IMR-90 (cell line): Measurements from ENCODE around the gene TCHP. TPM values are rescaled to one million over a fixed set of nuclear protein-coding genes. Genes with fewer than 3 reads are reported as not detected.

Source experiments
- ATAC-seq: fragments of 200-7000 bp; cut with Tn5 transposase; 2 replicates; pipeline ENCODE4 v1.9.1; 2020; ENCODE audit warnings: low read depth, mild to moderate bottlenecking, moderate library complexity
- BruUV-seq: library from RNA; stranded (reverse); fragments of 400-500 nt; replicated peaks from 2 replicates; lab custom pipeline; 2021; lab: Mats Ljungman, UMichigan
- CTCF ChIA-PET: fragments of 300-600 bp; formaldehyde crosslinking; extraction: SDS; loops from one replicate; lab custom pipeline; 2021; ENCODE audit warnings: antibody characterized with exemption; lab: Yijun Ruan, JAX
- POLR2A ChIA-PET: fragments of 300-600 bp; sonication (Branson Sonifier 250); formaldehyde crosslinking; loops from one replicate; lab custom pipeline; 2022; ENCODE audit warnings: antibody characterized with exemption; ENCODE audit not compliant: unreplicated experiment; lab: Charles Lee
- DNase-seq: peaks from one replicate; pipeline ENCODE4 v3.0.0; 2013
- H2AFZ ChIP-seq: replicated peaks from 2 replicates; pipeline ENCODE3; 2013; ENCODE audit warnings: low read length, mild to moderate bottlenecking; ENCODE audit not compliant: poor library complexity
- H2AK5ac ChIP-seq: 2 replicates; pipeline ENCODE4 v1.6.1; 2013; ENCODE audit warnings: low read depth, low read length, inconsistent platforms
- H2AK9ac ChIP-seq: replicated peaks from 2 replicates; pipeline ENCODE3; 2013; ENCODE audit warnings: mild to moderate bottlenecking, low read depth, low read length, moderate library complexity; ENCODE audit not compliant: poor library complexity
- H2BK120ac ChIP-seq: 2 replicates; pipeline ENCODE4 v1.6.1; 2013; ENCODE audit warnings: low read depth, low read length, inconsistent platforms
- H2BK15ac ChIP-seq: 3 replicates; pipeline ENCODE4 v1.6.1; 2013; ENCODE audit warnings: low read depth, low read length, inconsistent platforms
- H2BK20ac ChIP-seq: 2 replicates; pipeline ENCODE4 v1.6.1; 2013; ENCODE audit warnings: low read depth, mild to moderate bottlenecking, inconsistent platforms, low read length, moderate library complexity
- H2BK5ac ChIP-seq: 2 replicates; pipeline ENCODE4 v1.6.1; 2013; ENCODE audit warnings: mild to moderate bottlenecking, low read depth, low read length, inconsistent platforms; ENCODE audit not compliant: poor library complexity, severe bottlenecking
- H3K14ac ChIP-seq: replicated peaks from 2 replicates; pipeline ENCODE4 v1.6.1; 2013; ENCODE audit warnings: low read depth, low read length, inconsistent platforms
- H3K18ac ChIP-seq: 2 replicates; pipeline ENCODE4 v1.6.1; 2013; ENCODE audit warnings: low read depth, low read length, control low read depth
- H3K23ac ChIP-seq: 2 replicates; pipeline ENCODE4 v1.6.1; 2013; ENCODE audit warnings: low read depth, low read length, inconsistent platforms
- H3K27ac ChIP-seq: 2 replicates; pipeline ENCODE4 v1.5.1; 2013; ENCODE audit warnings: mild to moderate bottlenecking, control low read depth, low read length; ENCODE audit not compliant: insufficient read depth
- H3K27me3 ChIP-seq: 2 replicates; pipeline ENCODE4 v1.6.1; 2013; ENCODE audit warnings: low read length; ENCODE audit not compliant: control insufficient read depth, insufficient read depth
- H3K36me3 ChIP-seq: 2 replicates; pipeline ENCODE4 v1.6.1; 2013; ENCODE audit warnings: low read length, mixed read lengths; ENCODE audit not compliant: control insufficient read depth, insufficient read depth
- H3K4ac ChIP-seq: 2 replicates; pipeline ENCODE4 v1.6.1; 2013; ENCODE audit warnings: low read depth, low read length, inconsistent platforms
- H3K4me1 ChIP-seq: 2 replicates; pipeline ENCODE4 v1.6.1; 2013; ENCODE audit warnings: low read length, mixed read lengths; ENCODE audit not compliant: control insufficient read depth, insufficient read depth
- H3K4me2 ChIP-seq: 2 replicates; pipeline ENCODE4 v1.6.1; 2013; ENCODE audit warnings: low read depth, mild to moderate bottlenecking, control low read depth, low read length, moderate library complexity
- H3K4me3 ChIP-seq: 2 replicates; pipeline ENCODE4 v1.5.1; 2013; ENCODE audit warnings: low read depth, mild to moderate bottlenecking, control low read depth, low read length, moderate library complexity; ENCODE audit not compliant: insufficient read depth
- H3K56ac ChIP-seq: 2 replicates; pipeline ENCODE4 v1.6.1; 2013; ENCODE audit warnings: low read length, inconsistent platforms; ENCODE audit not compliant: insufficient read depth; ENCODE audit errors: extremely low read depth
- H3K79me1 ChIP-seq, 2 experiments: 2 replicates each; pipeline ENCODE4 v1.6.1; 2013; ENCODE audit warnings: low read length in 2 of 2, inconsistent platforms in 1 of 2, low read depth in 1 of 2
- H3K9ac ChIP-seq: 2 replicates; pipeline ENCODE4 v1.6.1; 2013; ENCODE audit warnings: low read depth, low read length, control low read depth
- H3K9me1 ChIP-seq: 2 replicates; pipeline ENCODE4 v1.6.1; 2013; ENCODE audit warnings: low read length, inconsistent platforms; ENCODE audit not compliant: insufficient read depth
- H3K9me3 ChIP-seq: 2 replicates; pipeline ENCODE4 v1.6.1; 2013; ENCODE audit warnings: low read length; ENCODE audit not compliant: control insufficient read depth, insufficient read depth
- H4K20me1 ChIP-seq: 2 replicates; pipeline ENCODE4 v1.6.1; 2013; ENCODE audit warnings: low read length, inconsistent platforms; ENCODE audit not compliant: insufficient read depth
- H4K5ac ChIP-seq: 2 replicates; pipeline ENCODE4 v1.6.1; 2013; ENCODE audit warnings: mild to moderate bottlenecking, low read depth, low read length, control low read depth
- H4K8ac ChIP-seq, 2 experiments: 2 replicates each; pipeline ENCODE4 v1.6.1; 2013; ENCODE audit warnings: low read depth in 2 of 2, low read length in 2 of 2, control low read depth in 1 of 2, inconsistent platforms in 1 of 2
- H4K91ac ChIP-seq: 2 replicates; pipeline ENCODE4 v1.6.1; 2013; ENCODE audit warnings: low read depth, low read length, inconsistent platforms; ENCODE audit not compliant: insufficient read depth
- ELK1 ChIP-seq: fragments of 150-350 bp; IDR thresholded peaks from 2 replicates; pipeline ENCODE4 v1.6.1; 2016; ENCODE audit warnings: low read depth, mild to moderate bottlenecking, low read length, moderate library complexity, borderline replicate concordance
- FOS ChIP-seq: fragments of 150-350 bp; IDR thresholded peaks from 2 replicates; pipeline ENCODE4 v1.6.1; 2016; ENCODE audit warnings: low read depth, low read length
- MAFK ChIP-seq: IDR thresholded peaks from 2 replicates; pipeline ENCODE4 v1.6.1; 2012; ENCODE audit warnings: low read depth, low read length, improper control_type of control experiment
- MAZ ChIP-seq: IDR thresholded peaks from 2 replicates; pipeline ENCODE4 v1.6.1; 2012; ENCODE audit warnings: low read depth, mild to moderate bottlenecking, low read length, improper control_type of control experiment, moderate library complexity, borderline replicate concordance
- NFE2L2 ChIP-seq: fragments of 150-350 bp; IDR thresholded peaks from 2 replicates; pipeline ENCODE4 v1.6.1; 2016; ENCODE audit warnings: low read depth, mild to moderate bottlenecking, low read length
- RAD21 ChIP-seq: IDR thresholded peaks from 2 replicates; pipeline ENCODE4 v1.6.1; 2012; ENCODE audit warnings: low read length, improper control_type of control experiment
- RCOR1 ChIP-seq: IDR thresholded peaks from 2 replicates; pipeline ENCODE4 v1.6.1; 2012; ENCODE audit warnings: mild to moderate bottlenecking, low read length, improper control_type of control experiment; ENCODE audit not compliant: insufficient replicate concordance
- RFX5 ChIP-seq: IDR thresholded peaks from 2 replicates; pipeline ENCODE4 v1.8.0; 2012; ENCODE audit warnings: low read depth, mild to moderate bottlenecking, low read length, moderate library complexity
- SMC3 ChIP-seq: fragments of 150-350 bp; IDR thresholded peaks from 2 replicates; pipeline ENCODE4 v1.6.1; 2016; ENCODE audit warnings: low read depth, mild to moderate bottlenecking, antibody characterized with exemption, low read length, moderate library complexity
- USF2 ChIP-seq: fragments of 150-350 bp; IDR thresholded peaks from 2 replicates; pipeline ENCODE4 v1.6.1; 2017; ENCODE audit warnings: mild to moderate bottlenecking, antibody characterized with exemption, low read length, low read depth
- WGBS, 2 experiments: methylation state at CpG; one replicate each; pipeline versions ENCODE4 v1.1.5 to v1.1.7; 2013; ENCODE audit warnings: missing lambda C conversion rate in 2 of 2; ENCODE audit not compliant: insufficient read length in 1 of 2; ENCODE audit errors: extremely low coverage in 2 of 2; 5-methylcytosine and 5-hydroxymethylcytosine counted together
- dilution Hi-C: fragments of 300-500 bp; cut with HindIII; formaldehyde crosslinking; loops from one replicate; pipeline ENCODE4 v1.14.3; 2018; ENCODE audit warnings: low sequenced_read_pairs; ENCODE audit not compliant: unreplicated experiment
- in situ Hi-C: fragments of 300-500 bp; cut with MboI; formaldehyde crosslinking; loops from 3 replicates; pipeline ENCODE4 v1.14.3; 2019; ENCODE audit warnings: low sequenced_read_pairs, inconsistent platforms, mixed read lengths
- intact Hi-C: fragments of 100-400 bp; cut with micrococcal nuclease; formaldehyde crosslinking; loops from 2 replicates; pipeline ENCODE4 v1.10.0; 2022
- polyA plus RNA-seq, 3 experiments: library from polyadenylated mRNA; depleted of rRNA; stranded (reverse); fragments of >200 nt; gene quantifications; 2 replicates each; pipeline ENCODE4 v1.2.3, GENCODE V29; 2012; ENCODE audit warnings: low replicate concordance in 1 of 3
- total RNA-seq: library from RNA; depleted of rRNA; stranded (reverse); fragments of >200 nt; gene quantifications from 2 replicates; pipeline ENCODE4 v1.2.3, GENCODE V29; 2012

Gene TCHP
- total and polyA plus RNA-seq, 2 of the 4 experiments (the other 2 are of a cell fraction): 6.1 to 13.4 TPM

GRCh38 chr12:109910254-109910968, 10.3 kb downstream of the TCHP start:
- Histone ChIP-seq H3K4me1 (no peaks in the 10 kb centered on the region), H4K8ac (no peak overlapping the region), H4K91ac (no peak overlapping the region), H3K9me1 (0 out of 2 replicates have a peak, but pooled peaks cover 8% of the 10 kb centered on the region), H2AK9ac (no peak overlapping the region), H2AK5ac (no peak overlapping the region), H2BK5ac (no peak overlapping the region), H3K9me3 (no peaks in the 10 kb centered on the region), H2BK15ac (no peak overlapping the region), H2AFZ (no peak overlapping the region), H2BK20ac (no peak overlapping the region), H3K36me3 (peaks cover 65% of the 10 kb centered on the region), H2BK120ac (no peak overlapping the region), H3K4me3 (no peak overlapping the region), H3K14ac (no peak overlapping the region), H3K27me3 (no peaks in the 10 kb centered on the region), H3K27ac (no peak overlapping the region), H4K20me1 (no peaks in the 10 kb centered on the region), H3K56ac (no peak overlapping the region), H3K79me1 (peaks cover 0 to 5% of the 10 kb centered on the region in 2 experiments; a peak in 1 of 4 replicates), H4K5ac (no peak overlapping the region), H3K4ac (no peak overlapping the region), H3K18ac (no peak overlapping the region), H3K23ac (no peak overlapping the region), H3K4me2 (no peak overlapping the region), H3K9ac (no peak overlapping the region)
- intact Hi-C loops (no loop called here), in situ Hi-C loops (no loop called here), dilution Hi-C loops (no loop called here)
- ChIA-PET CTCF (no interaction called here), POLR2A (no interaction called here)
- no peak for TF ChIP-seq RAD21
- TF ChIP-seq MAZ: no peak
- no peak for TF ChIP-seq RCOR1
- no peak for TF ChIP-seq NFE2L2
- no peak for TF ChIP-seq RFX5
- TF ChIP-seq FOS: no peak
- TF ChIP-seq SMC3: no peak
- TF ChIP-seq USF2: no peak
- TF ChIP-seq MAFK: no peak
- no peak for TF ChIP-seq ELK1
- no TSS peak for BruUV-seq
- WGBS, 2 experiments: 71% methylated on average over 1 of the region's 8 CpGs; no CpG with 5 or more reads in 1 of the 2 experiments
- DNase-seq: no peak
- no peak for ATAC-seq
